Measurements from ENCODE around the gene MAP1A.

MAP1A gene

DNA sequence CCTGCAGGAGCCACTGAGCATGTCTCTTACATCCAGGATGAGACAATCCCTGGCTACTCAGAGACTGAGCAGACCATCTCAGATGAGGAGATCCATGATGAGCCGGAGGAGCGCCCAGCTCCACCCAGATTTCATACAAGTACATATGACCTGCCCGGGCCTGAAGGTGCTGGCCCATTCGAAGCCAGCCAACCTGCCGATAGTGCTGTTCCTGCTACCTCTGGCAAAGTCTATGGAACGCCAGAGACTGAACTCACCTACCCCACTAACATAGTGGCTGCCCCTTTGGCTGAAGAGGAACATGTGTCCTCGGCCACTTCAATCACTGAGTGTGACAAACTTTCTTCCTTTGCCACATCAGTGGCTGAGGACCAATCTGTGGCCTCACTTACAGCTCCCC is 6.2 kb downstream of the MAP1A start:
- no peak for TF ChIP-seq TAF1 (IDR thresholded peaks at IDR 0.05; ENCODE audit: borderline replicate concordance, insufficient read depth, low read length)
- TF ChIP-seq SIN3A (IDR thresholded peaks at IDR 0.05; ENCODE audit: borderline replicate concordance, insufficient read depth, low read length) = no peak
- no peak for TF ChIP-seq POLR2AphosphoS5 (IDR thresholded peaks at IDR 0.05; ENCODE audit: low read depth, low read length)
- TF ChIP-seq, protein P1, sequence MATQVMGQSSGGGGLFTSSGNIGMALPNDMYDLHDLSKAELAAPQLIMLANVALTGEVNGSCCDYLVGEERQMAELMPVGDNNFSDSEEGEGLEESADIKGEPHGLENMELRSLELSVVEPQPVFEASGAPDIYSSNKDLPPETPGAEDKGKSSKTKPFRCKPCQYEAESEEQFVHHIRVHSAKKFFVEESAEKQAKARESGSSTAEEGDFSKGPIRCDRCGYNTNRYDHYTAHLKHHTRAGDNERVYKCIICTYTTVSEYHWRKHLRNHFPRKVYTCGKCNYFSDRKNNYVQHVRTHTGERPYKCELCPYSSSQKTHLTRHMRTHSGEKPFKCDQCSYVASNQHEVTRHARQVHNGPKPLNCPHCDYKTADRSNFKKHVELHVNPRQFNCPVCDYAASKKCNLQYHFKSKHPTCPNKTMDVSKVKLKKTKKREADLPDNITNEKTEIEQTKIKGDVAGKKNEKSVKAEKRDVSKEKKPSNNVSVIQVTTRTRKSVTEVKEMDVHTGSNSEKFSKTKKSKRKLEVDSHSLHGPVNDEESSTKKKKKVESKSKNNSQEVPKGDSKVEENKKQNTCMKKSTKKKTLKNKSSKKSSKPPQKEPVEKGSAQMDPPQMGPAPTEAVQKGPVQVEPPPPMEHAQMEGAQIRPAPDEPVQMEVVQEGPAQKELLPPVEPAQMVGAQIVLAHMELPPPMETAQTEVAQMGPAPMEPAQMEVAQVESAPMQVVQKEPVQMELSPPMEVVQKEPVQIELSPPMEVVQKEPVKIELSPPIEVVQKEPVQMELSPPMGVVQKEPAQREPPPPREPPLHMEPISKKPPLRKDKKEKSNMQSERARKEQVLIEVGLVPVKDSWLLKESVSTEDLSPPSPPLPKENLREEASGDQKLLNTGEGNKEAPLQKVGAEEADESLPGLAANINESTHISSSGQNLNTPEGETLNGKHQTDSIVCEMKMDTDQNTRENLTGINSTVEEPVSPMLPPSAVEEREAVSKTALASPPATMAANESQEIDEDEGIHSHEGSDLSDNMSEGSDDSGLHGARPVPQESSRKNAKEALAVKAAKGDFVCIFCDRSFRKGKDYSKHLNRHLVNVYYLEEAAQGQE (IDR thresholded peaks at IDR 0.05; ENCODE audit: insufficient read depth in 1 of 2, low read depth in 2 of 2, low read length in 2 of 2) = no peak
- TF ChIP-seq FOXP2 (optimal IDR thresholded peaks at IDR 0.05; ENCODE audit: borderline replicate concordance, extremely low read depth, extremely low read length, insufficient read depth) = no peak

GRCh38 chr15:43524254-43524845 is 6.9 kb downstream of the MAP1A start:
- TF ChIP-seq SIN3A (IDR thresholded peaks at IDR 0.05; ENCODE audit: borderline replicate concordance, insufficient read depth, low read length) (no peak), FOXP2 (optimal IDR thresholded peaks at IDR 0.05; ENCODE audit: borderline replicate concordance, extremely low read depth, extremely low read length, insufficient read depth) (no peak), TAF1 (IDR thresholded peaks at IDR 0.05; ENCODE audit: borderline replicate concordance, insufficient read depth, low read length) (no peak), POLR2AphosphoS5 (IDR thresholded peaks at IDR 0.05; ENCODE audit: low read depth, low read length) (no peak)
- TF ChIP-seq, protein P1 (IDR thresholded peaks at IDR 0.05; ENCODE audit: insufficient read depth in 1 of 2, low read depth in 2 of 2, low read length in 2 of 2) = no peak

GRCh38 chr15:43525131-43525530 is 7.7 kb downstream of the MAP1A start:
- TF ChIP-seq, protein P1 (IDR thresholded peaks at IDR 0.05; ENCODE audit: insufficient read depth in 1 of 2, low read depth in 2 of 2, low read length in 2 of 2) = no peak
- TF ChIP-seq FOXP2 (optimal IDR thresholded peaks at IDR 0.05; ENCODE audit: borderline replicate concordance, extremely low read depth, extremely low read length, insufficient read depth) = no peak
- TF ChIP-seq TAF1 (IDR thresholded peaks at IDR 0.05; ENCODE audit: borderline replicate concordance, insufficient read depth, low read length) = no peak
- no peak for TF ChIP-seq POLR2AphosphoS5 (IDR thresholded peaks at IDR 0.05; ENCODE audit: low read depth, low read length)
- TF ChIP-seq SIN3A (IDR thresholded peaks at IDR 0.05; ENCODE audit: borderline replicate concordance, insufficient read depth, low read length) = no peak

DNA sequence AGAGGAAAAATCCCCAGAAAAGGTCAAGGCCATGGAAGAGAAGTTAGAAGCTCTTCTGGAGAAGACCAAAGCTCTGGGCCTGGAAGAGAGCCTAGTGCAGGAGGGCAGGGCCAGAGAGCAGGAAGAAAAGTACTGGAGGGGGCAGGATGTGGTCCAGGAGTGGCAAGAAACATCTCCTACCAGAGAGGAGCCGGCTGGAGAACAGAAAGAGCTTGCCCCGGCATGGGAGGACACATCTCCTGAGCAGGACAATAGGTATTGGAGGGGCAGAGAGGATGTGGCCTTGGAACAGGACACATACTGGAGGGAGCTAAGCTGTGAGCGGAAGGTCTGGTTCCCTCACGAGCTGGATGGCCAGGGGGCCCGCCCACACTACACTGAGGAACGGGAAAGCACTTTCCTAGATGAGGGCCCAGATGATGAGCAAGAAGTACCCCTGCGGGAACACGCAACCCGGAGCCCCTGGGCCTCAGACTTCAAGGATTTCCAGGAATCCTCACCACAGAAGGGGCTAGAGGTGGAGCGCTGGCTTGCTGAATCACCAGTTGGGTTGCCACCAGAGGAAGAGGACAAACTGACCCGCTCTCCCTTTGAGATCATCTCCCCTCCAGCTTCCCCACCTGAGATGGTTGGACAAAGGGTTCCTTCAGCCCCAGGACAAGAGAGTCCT is 9.0 kb downstream of the MAP1A start:
- TF ChIP-seq, protein P1 (IDR thresholded peaks at IDR 0.05; ENCODE audit: insufficient read depth in 1 of 2, low read depth in 2 of 2, low read length in 2 of 2) = no peak
- TF ChIP-seq TAF1 (IDR thresholded peaks at IDR 0.05; ENCODE audit: borderline replicate concordance, insufficient read depth, low read length) (no peak), FOXP2 (optimal IDR thresholded peaks at IDR 0.05; ENCODE audit: borderline replicate concordance, extremely low read depth, extremely low read length, insufficient read depth) (no peak), POLR2AphosphoS5 (IDR thresholded peaks at IDR 0.05; ENCODE audit: low read depth, low read length) (no peak), SIN3A (IDR thresholded peaks at IDR 0.05; ENCODE audit: borderline replicate concordance, insufficient read depth, low read length) (no peak)

Data from PFSK-1 (cell line).